WERI-Rb-1 (cell line): ENCODE results near the gene NDRG4.

ENCODE experiments used
- DNase-seq: peaks from one replicate; pipeline ENCODE4 v3.0.0-alpha.2; 2020
- H3K27ac ChIP-seq: fragments of 250-450 bp; sonication (Bioruptor Pico); 2 replicates; pipeline ENCODE4 v1.5.1; 2020; ENCODE audit warnings: mild to moderate bottlenecking, moderate library complexity
- H3K27me3 ChIP-seq: fragments of 250-450 bp; sonication (Bioruptor Pico); 2 replicates; pipeline ENCODE4 v1.5.1; 2021; ENCODE audit warnings: mild to moderate bottlenecking, low read depth, moderate library complexity; ENCODE audit not compliant: insufficient read depth, severe bottlenecking
- H3K36me3 ChIP-seq: fragments of 250-450 bp; sonication (Bioruptor Pico); 2 replicates; pipeline ENCODE4 v1.5.1; 2020; ENCODE audit warnings: mild to moderate bottlenecking, moderate library complexity
- H3K4me3 ChIP-seq: 2 replicates; pipeline ENCODE4 v1.5.1; 2011; ENCODE audit warnings: low read depth, mild to moderate bottlenecking, control low read depth, low read length
- H3K9me3 ChIP-seq: fragments of 250-450 bp; sonication (Bioruptor Pico); 2 replicates; pipeline ENCODE4 v1.5.1; 2021; ENCODE audit warnings: mild to moderate bottlenecking, moderate library complexity; ENCODE audit not compliant: severe bottlenecking
- CTCF ChIP-seq: IDR thresholded peaks from 2 replicates; pipeline ENCODE4 v1.5.1; 2011; ENCODE audit warnings: low read depth, mild to moderate bottlenecking, control low read depth, inconsistent platforms, low read length

The NDRG4 gene

GRCh38 chr16:58530179-58530578 lies 30.2 kb downstream of the NDRG4 start:
- Histone ChIP-seq H3K27ac (no peak overlapping the region), H3K4me3 (no peak overlapping the region), H3K36me3 (peaks cover 83% of the 10 kb centered on the region), H3K9me3 (no peaks in the 10 kb centered on the region), H3K27me3 (no peaks in the 10 kb centered on the region)
- no peak for DNase-seq
- no peak for TF ChIP-seq CTCF

DNA sequence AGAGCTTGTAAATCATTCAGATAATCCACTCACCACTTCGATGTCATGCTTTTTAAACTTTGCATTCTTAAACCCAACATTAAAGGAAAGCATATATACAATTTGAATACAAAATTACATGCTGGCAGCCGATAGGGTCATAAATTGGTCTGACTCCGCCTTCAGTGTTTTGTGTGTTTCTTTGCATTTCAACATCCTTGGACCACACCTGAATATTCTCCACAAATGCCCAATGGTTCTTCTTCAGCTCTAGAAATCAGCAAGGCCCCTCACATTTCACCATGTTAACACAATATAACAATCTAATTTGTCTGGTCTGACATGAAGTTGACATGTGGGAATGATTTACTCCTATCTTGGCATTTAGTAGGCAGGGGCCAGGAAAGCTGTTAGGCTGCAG lies 32.5 kb downstream of the NDRG4 start:
- Histone ChIP-seq H3K4me3 (no peak overlapping the region), H3K36me3 (peaks cover 96% of the 10 kb centered on the region), H3K9me3 (no peaks in the 10 kb centered on the region), H3K27me3 (no peaks in the 10 kb centered on the region), H3K27ac (no peak overlapping the region)
- DNase-seq, result no peak
- TF ChIP-seq CTCF, result no peak

DNA sequence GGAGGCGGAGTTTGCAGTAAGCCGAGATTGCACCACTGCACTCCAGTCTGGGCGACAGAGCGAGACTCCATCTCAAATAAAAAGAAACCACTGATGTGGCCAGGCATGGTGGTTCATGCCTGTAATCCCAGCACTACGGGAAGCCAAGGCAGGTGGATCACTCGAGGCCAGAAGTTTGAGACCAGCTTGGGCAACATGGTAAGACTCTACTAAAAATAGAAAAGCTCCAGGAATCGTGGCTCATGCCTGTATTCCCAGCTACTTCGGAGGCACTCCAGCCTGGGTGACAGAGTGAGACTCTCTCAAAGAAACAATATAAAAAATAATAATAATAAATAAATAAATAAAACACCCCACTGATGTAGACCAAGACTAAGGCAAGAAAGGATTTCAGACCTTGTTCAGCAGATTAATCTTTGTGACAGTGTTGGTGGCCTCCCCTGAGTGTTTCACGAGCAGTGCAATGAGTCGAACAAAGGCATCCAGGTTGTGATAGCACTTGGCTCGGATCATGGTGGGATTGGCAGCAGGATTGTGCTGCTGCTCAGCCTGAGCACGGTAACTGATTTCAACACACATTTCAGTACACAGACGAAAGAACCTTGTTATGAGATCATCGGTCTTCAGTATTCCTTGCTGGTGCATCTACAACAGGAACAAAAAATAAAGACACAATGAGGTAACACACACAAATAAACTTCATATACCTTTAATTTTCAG lies 34.0 kb downstream of the NDRG4 start:
- Histone ChIP-seq H3K36me3 (peaks cover 97% of the 10 kb centered on the region), H3K27me3 (no peaks in the 10 kb centered on the region), H3K9me3 (no peaks in the 10 kb centered on the region), H3K27ac (no peak overlapping the region), H3K4me3 (no peak overlapping the region)
- no peak for DNase-seq
- no peak for TF ChIP-seq CTCF

DNA sequence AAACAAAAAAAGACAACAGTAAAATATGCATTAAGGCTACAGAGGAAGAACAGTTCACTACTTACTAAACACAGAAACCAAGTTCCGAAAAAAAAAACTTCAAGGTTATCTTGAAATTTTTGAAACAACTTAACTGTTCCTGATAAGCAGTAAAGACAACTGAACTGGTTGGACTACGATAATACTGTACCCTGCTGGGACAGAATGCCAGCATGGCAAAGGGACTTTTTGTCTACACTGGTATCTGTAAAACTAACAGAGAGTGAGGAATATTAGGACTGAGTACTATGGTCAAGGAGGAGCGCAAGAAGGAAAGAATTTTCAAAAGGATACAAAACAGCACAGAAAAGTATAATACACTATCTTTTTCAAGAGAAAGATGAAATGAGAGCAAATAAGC lies 35.2 kb downstream of the NDRG4 start:
- Histone ChIP-seq H3K9me3 (no peaks in the 10 kb centered on the region), H3K27ac (no peak overlapping the region), H3K27me3 (no peaks in the 10 kb centered on the region), H3K36me3 (peaks cover 99% of the 10 kb centered on the region), H3K4me3 (no peak overlapping the region)
- DNase-seq, result no peak
- no peak for TF ChIP-seq CTCF

DNA sequence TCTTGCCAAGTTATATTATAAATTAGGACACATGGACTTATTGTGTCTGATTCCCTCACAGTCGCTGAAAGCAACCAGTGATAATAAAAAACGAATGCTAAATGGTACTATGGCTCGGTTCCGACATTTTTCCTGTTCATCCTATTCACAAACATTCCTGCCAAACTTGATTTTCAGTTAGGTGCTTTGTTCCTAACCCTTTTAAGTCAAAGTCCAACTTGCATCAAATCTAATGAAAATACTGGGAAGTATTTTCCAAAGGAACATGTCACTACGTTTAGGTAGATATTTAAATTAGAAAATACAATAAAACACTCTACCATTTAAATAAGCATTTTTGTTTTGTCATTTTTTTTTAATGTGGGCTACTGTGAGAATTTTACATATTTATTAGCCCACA lies 36.3 kb downstream of the NDRG4 start:
- no peak for TF ChIP-seq CTCF
- H3K9me3 ChIP-seq, result no peaks in the 10 kb centered on the region
- DNase-seq, result no peak
- peaks cover 100% of the 10 kb centered on the region for H3K36me3 ChIP-seq
- no peaks in the 10 kb centered on the region for H3K27me3 ChIP-seq
- no peak overlapping the region for H3K27ac ChIP-seq
- no peak overlapping the region for H3K4me3 ChIP-seq
